Measurements from ENCODE around the gene USP46. TPM values are rescaled to one million over a fixed set of nuclear protein-coding genes. Genes with fewer than 3 reads are reported as not detected.

Gene USP46
- total RNA-seq, 1 experiment from 2014 or later, result 16.5 TPM

- H3K4me3 ChIP-seq (ENCODE audit: low read depth, low read length, poor library complexity, severe bottlenecking), result no peak overlapping the region
- intact Hi-C loops (cut with micrococcal nuclease; ENCODE audit: unreplicated experiment), result no loop called here
- ChIA-PET POLR2A (ENCODE audit: low non-redundant PET) (no interaction called here), CTCF (no interaction called here)
- no peak for TF ChIP-seq CTCF (conservative IDR thresholded peaks at IDR 0.05; ENCODE audit: low read depth, low read length)
- no peak overlapping the region for H3K27ac ChIP-seq (ENCODE audit: low read depth, low read length, poor library complexity, severe bottlenecking)
- DNase-seq (ENCODE audit: low spot score), result no peak
- H3K4me1 ChIP-seq (ENCODE audit: insufficient read depth, low read length, poor library complexity, severe bottlenecking), result no peaks in the 10 kb centered on the region
- BruUV-seq (replicated peaks), result no TSS peak
- H3K36me3 ChIP-seq (ENCODE audit: insufficient read depth, low read length, poor library complexity, severe bottlenecking), result no peaks in the 10 kb centered on the region
- no peaks in the 10 kb centered on the region for H3K9me3 ChIP-seq (ENCODE audit: low read depth, low read length, poor library complexity, severe bottlenecking)
- no peaks in the 10 kb centered on the region for H3K27me3 ChIP-seq (replicated peaks; ENCODE audit: insufficient read depth, low read depth, low read length, poor library complexity)
Measured at GRCh38 chr4:52618795-52619590, 40.1 kb downstream of the USP46 start.

- no peaks in the 10 kb centered on the region for H3K27me3 ChIP-seq (replicated peaks; ENCODE audit: insufficient read depth, low read depth, low read length, poor library complexity)
- H3K4me1 ChIP-seq (ENCODE audit: insufficient read depth, low read length, poor library complexity, severe bottlenecking), result no peaks in the 10 kb centered on the region
- no TSS peak for BruUV-seq (replicated peaks)
- no peak for TF ChIP-seq EZH2 (IDR thresholded peaks at IDR 0.05; ENCODE audit: borderline replicate concordance, low read depth, low read length, poor library complexity, severe bottlenecking)
- TF ChIP-seq CTCF (conservative IDR thresholded peaks at IDR 0.05; ENCODE audit: low read depth, low read length), result no peak
- no peak overlapping the region for H3K4me3 ChIP-seq (ENCODE audit: low read depth, low read length, poor library complexity, severe bottlenecking)
- ChIA-PET CTCF (no interaction called here), POLR2A (ENCODE audit: low non-redundant PET) (no interaction called here)
- intact Hi-C loops (cut with micrococcal nuclease; ENCODE audit: unreplicated experiment), result no loop called here
- no peak overlapping the region for H3K27ac ChIP-seq (ENCODE audit: low read depth, low read length, poor library complexity, severe bottlenecking)
- DNase-seq (ENCODE audit: low spot score), result no peak
- H3K36me3 ChIP-seq (ENCODE audit: insufficient read depth, low read length, poor library complexity, severe bottlenecking), result no peaks in the 10 kb centered on the region
- H3K9me3 ChIP-seq (ENCODE audit: low read depth, low read length, poor library complexity, severe bottlenecking), result no peaks in the 10 kb centered on the region
Measured at GRCh38 chr4:52617336-52618020, 41.6 kb downstream of the USP46 start.

GRCh38 chr4:52614241-52614640 lies 44.9 kb downstream of the USP46 start:
- ChIA-PET POLR2A (ENCODE audit: low non-redundant PET) (no interaction called here), CTCF (no interaction called here)
- DNase-seq (ENCODE audit: low spot score), result no peak
- intact Hi-C loops (cut with micrococcal nuclease; ENCODE audit: unreplicated experiment), result no loop called here
- Histone ChIP-seq H3K9me3 (ENCODE audit: low read depth, low read length, poor library complexity, severe bottlenecking) (no peaks in the 10 kb centered on the region), H3K4me3 (ENCODE audit: low read depth, low read length, poor library complexity, severe bottlenecking) (no peak overlapping the region), H3K27me3 (replicated peaks; ENCODE audit: insufficient read depth, low read depth, low read length, poor library complexity) (no peaks in the 10 kb centered on the region), H3K36me3 (ENCODE audit: insufficient read depth, low read length, poor library complexity, severe bottlenecking) (no peaks in the 10 kb centered on the region), H3K4me1 (ENCODE audit: insufficient read depth, low read length, poor library complexity, severe bottlenecking) (no peaks in the 10 kb centered on the region), H3K27ac (ENCODE audit: low read depth, low read length, poor library complexity, severe bottlenecking) (no peak overlapping the region)
- no TSS peak for BruUV-seq (replicated peaks)
- no peak for TF ChIP-seq CTCF (conservative IDR thresholded peaks at IDR 0.05; ENCODE audit: low read depth, low read length)
- no peak for TF ChIP-seq EZH2 (IDR thresholded peaks at IDR 0.05; ENCODE audit: borderline replicate concordance, low read depth, low read length, poor library complexity, severe bottlenecking)
